A549 (cell line): ENCODE data around the gene RSPH3. TPM values are rescaled to one million over a fixed set of nuclear protein-coding genes. Genes with fewer than 3 reads are reported as not detected.

Experiments used
- ATAC-seq, 2 experiments: fragments of 200-7000 bp in 1 of 2; fragments of >200 bp in 1 of 2; cut with Nextera tagmentation in 1 of 2; cut with Tn5 transposase in 1 of 2; 3 replicates each; pipeline versions ENCODE4 v1.8.0 to v1.9.1; 2018 to 2020; ENCODE audit warnings: mild to moderate bottlenecking in 1 of 2, moderate library complexity in 1 of 2
- CTCF ChIA-PET: fragments of 300-600 bp; sonication (Branson Sonifier 250); formaldehyde crosslinking; extraction: SDS; loops from one replicate; lab custom pipeline; 2021; ENCODE audit warnings: antibody characterized with exemption, inconsistent platforms; lab: Yijun Ruan, JAX
- POLR2A ChIA-PET: fragments of 350-600 bp; formaldehyde crosslinking; extraction: SDS; loops from one replicate; lab custom pipeline; 2021; ENCODE audit warnings: antibody characterized with exemption, inconsistent platforms; lab: Yijun Ruan, JAX
- DNase-seq, 2 experiments: peaks; one replicate each; pipeline versions ENCODE4 v3.0.0 to v3.0.0-alpha.2; 2011 to 2016; ENCODE audit warnings: low read depth in 1 of 2, low spot score in 1 of 2
- FAIRE-seq: peaks from 2 replicates; lab custom pipeline; 2011; peaks lifted over from hg19 to GRCh38; lab: Jason Lieb, UNC
- H3K27ac ChIP-seq, 2 experiments: fragments of >200 bp; sonication (Bioruptor Twin); formaldehyde crosslinking; 3 replicates each; pipeline ENCODE4 v1.5.1; 2016 to 2017
- H3K4me1 ChIP-seq: fragments of >200 bp; sonication (Bioruptor Twin); formaldehyde crosslinking; 3 replicates; pipeline ENCODE4 v1.6.1; 2016
- H3K4me2 ChIP-seq: fragments of >200 bp; sonication (Bioruptor Twin); formaldehyde crosslinking; 3 replicates; pipeline ENCODE4 v1.6.1; 2016
- H3K4me3 ChIP-seq: fragments of >200 bp; sonication (Bioruptor Twin); formaldehyde crosslinking; 3 replicates; pipeline ENCODE4 v1.5.1; 2016
- H3K9me3 ChIP-seq: fragments of >200 bp; sonication (Bioruptor Twin); formaldehyde crosslinking; 3 replicates; pipeline ENCODE4 v1.6.1; 2016
- CEBPB ChIP-seq, 2 experiments: fragments of >200 bp in 1 of 2; sonication (Bioruptor Twin) in 1 of 2; formaldehyde crosslinking in 1 of 2; IDR thresholded peaks; 2 replicates each; pipeline ENCODE4 v1.6.1; 2012 to 2016
- CHD2 ChIP-seq: fragments of 150-350 bp; IDR thresholded peaks from 2 replicates; pipeline ENCODE4 v1.6.1; 2014; ENCODE audit warnings: low read length; ENCODE audit not compliant: partially characterized antibody
- CTCF ChIP-seq: fragments of >200 bp; sonication (Bioruptor Twin); formaldehyde crosslinking; IDR thresholded peaks from 3 replicates; pipeline ENCODE4 v1.5.1; 2016
- EHMT2 ChIP-seq: fragments of 200-600 bp; sonication (generic); IDR thresholded peaks from 2 replicates; pipeline ENCODE4 v1.6.1; 2016; ENCODE audit warnings: antibody characterized with exemption, low read depth, mild to moderate bottlenecking, moderate library complexity
- ESRRA ChIP-seq: fragments of 150-350 bp; IDR thresholded peaks from 2 replicates; pipeline ENCODE4 v1.6.1; 2014; ENCODE audit warnings: mild to moderate bottlenecking, low read length, borderline replicate concordance
- FOSL2 ChIP-seq, 2 experiments: fragments of 450-650 bp in 1 of 2; fragments of >200 bp in 1 of 2; sonication (Bioruptor Twin) in 1 of 2; formaldehyde crosslinking; IDR thresholded peaks; 2 replicates each; pipeline versions ENCODE4 v1.5.0 to v1.6.1; 2016 to 2020; ENCODE audit warnings: mild to moderate bottlenecking in 1 of 2, moderate library complexity in 1 of 2
- FOXS1 ChIP-seq: fragments of 250-450 bp; sonication (Bioruptor Pico); IDR thresholded peaks from 2 replicates; pipeline ENCODE4 v1.5.0; 2020; ENCODE audit warnings: mild to moderate bottlenecking, moderate library complexity
- HES2 ChIP-seq: fragments of >200 bp; sonication (Bioruptor Twin); formaldehyde crosslinking; IDR thresholded peaks from 2 replicates; pipeline ENCODE4 v1.6.1; 2016
- HEYL ChIP-seq: fragments of 250-450 bp; sonication (Bioruptor Pico); IDR thresholded peaks from 2 replicates; pipeline ENCODE4 v1.8.0; 2021; ENCODE audit warnings: mild to moderate bottlenecking, moderate library complexity
- HOXA7 ChIP-seq: fragments of 250-450 bp; sonication (Bioruptor Pico); IDR thresholded peaks from 2 replicates; pipeline ENCODE4 v1.5.0; 2020; ENCODE audit warnings: mild to moderate bottlenecking, moderate library complexity
- HOXB5 ChIP-seq: fragments of 250-450 bp; sonication (Bioruptor Pico); IDR thresholded peaks from 2 replicates; pipeline ENCODE4 v1.5.0; 2020; ENCODE audit warnings: mild to moderate bottlenecking, moderate library complexity
- JUN ChIP-seq, 2 experiments: fragments of >200 bp; sonication (Bioruptor Twin); formaldehyde crosslinking; IDR thresholded peaks; 2 replicates in 1 of 2; 3 replicates in 1 of 2; pipeline ENCODE4 v1.6.1; 2016 to 2017
- KDM1A ChIP-seq: fragments of 200-600 bp; sonication (generic); IDR thresholded peaks from 2 replicates; pipeline ENCODE4 v1.6.1; 2016; ENCODE audit warnings: low read depth, mild to moderate bottlenecking
- KDM5A ChIP-seq: fragments of 200-600 bp; sonication (generic); IDR thresholded peaks from 2 replicates; pipeline ENCODE4 v1.6.1; 2016; ENCODE audit warnings: antibody characterized with exemption, mild to moderate bottlenecking
- POLR2A ChIP-seq: IDR thresholded peaks from 2 replicates; pipeline ENCODE4 v1.6.1; 2012; ENCODE audit warnings: mild to moderate bottlenecking, low read length
- POLR2AphosphoS2 ChIP-seq: conservative IDR thresholded peaks from 2 replicates; pipeline ENCODE4 v1.6.1; 2012; ENCODE audit warnings: low read length, improper control_type of control experiment, inconsistent platforms
- RARB ChIP-seq: fragments of 250-450 bp; sonication (Bioruptor Pico); IDR thresholded peaks from 2 replicates; pipeline ENCODE4 v1.8.0; 2021; ENCODE audit warnings: mild to moderate bottlenecking, moderate library complexity
- RCOR1 ChIP-seq: fragments of 150-350 bp; IDR thresholded peaks from 2 replicates; pipeline ENCODE4 v1.6.1; 2014; ENCODE audit warnings: antibody characterized with exemption, low read length, low read depth
- RFX5 ChIP-seq: fragments of 450-650 bp; IDR thresholded peaks from 2 replicates; pipeline ENCODE4 v1.7.1; 2014; ENCODE audit warnings: antibody characterized with exemption, mild to moderate bottlenecking, moderate library complexity
- RNF2 ChIP-seq: fragments of 200-600 bp; sonication (generic); IDR thresholded peaks from 2 replicates; pipeline ENCODE4 v1.6.1; 2016; ENCODE audit warnings: low read depth, mild to moderate bottlenecking, antibody characterized with exemption, moderate library complexity, borderline replicate concordance
- SMC3 ChIP-seq: fragments of >200 bp; sonication (Bioruptor Twin); formaldehyde crosslinking; IDR thresholded peaks from 3 replicates; pipeline ENCODE4 v1.6.1; 2018; ENCODE audit warnings: inconsistent platforms
- SREBF2 ChIP-seq: fragments of 450-650 bp; IDR thresholded peaks from 2 replicates; pipeline ENCODE4 v1.6.1; 2014; ENCODE audit warnings: mild to moderate bottlenecking, moderate library complexity
- TP53 ChIP-seq: fragments of 250-450 bp; sonication (Bioruptor Pico); IDR thresholded peaks from 2 replicates; pipeline ENCODE4 v1.5.0; 2021; ENCODE audit warnings: mild to moderate bottlenecking, moderate library complexity
- ZC3H11A ChIP-seq: fragments of 450-650 bp; IDR thresholded peaks from 2 replicates; pipeline ENCODE4 v1.6.1; 2014; ENCODE audit warnings: antibody characterized with exemption, mild to moderate bottlenecking
- ZSCAN20 ChIP-seq: fragments of 250-450 bp; sonication (Bioruptor Pico); IDR thresholded peaks from 2 replicates; pipeline ENCODE4 v1.8.0; 2022; ENCODE audit warnings: mild to moderate bottlenecking, moderate library complexity
- WGBS: methylation state at CpG from one replicate; pipeline ENCODE4 v1.1.6; 2017; ENCODE audit errors: missing lambda C conversion rate; 5-methylcytosine and 5-hydroxymethylcytosine counted together
- polyA plus RNA-seq, 4 experiments: library from polyadenylated mRNA; depleted of rRNA in 3 of 4; stranded (reverse); fragments of >200 nt; fragmentation: RNase III in 1 of 4; extraction: RNeasy Plus Mini Kit Qiagen cat#74134 plus additional on column Dnase treatment in 1 of 4; gene quantifications; 2 replicates in 3 of 4; 3 replicates in 1 of 4; pipeline ENCODE4 v1.2.3, GENCODE V29; 2011 to 2017

RSPH3 gene
- polyA plus RNA-seq, 2 of the 4 experiments (the other 2 are of a cell fraction), result 2.6 to 3.6 TPM

GRCh38 chr6:158962371-158962770, 37.6 kb downstream of the RSPH3 start (continued):
- TF ChIP-seq SREBF2, result no peak
- TF ChIP-seq, all 56 proteins: peak for 0

- DNase-seq (no peak), FAIRE-seq (no peak), ATAC-seq (no peak)
- ChIA-PET POLR2A (no interaction called here), CTCF (interaction anchor here (0.6 to 2.5 kb wide), 4 partner anchors 9 to 256 kb away, joined by 4 to 14 read pairs (median 8); no protein-coding TSS in a partner anchor)
- no peaks in the 10 kb centered on the region for H3K9me3 ChIP-seq
- TF ChIP-seq EHMT2 (no peak), RARB (CRISPR knock-in tag) (no peak), ZC3H11A (no peak), FOSL2 (IDR thresholded peaks at IDR 0.05) (no peak), FOSL2 (CRISPR knock-in tag; IDR thresholded peaks at IDR 0.05) (no peak), CTCF (no peak), ESRRA (no peak), RFX5 (no peak), KDM5A (no peak), HES2 (no peak), JUN (IDR thresholded peaks at IDR 0.05) (no peak), TP53 (CRISPR knock-in tag) (no peak), HOXB5 (CRISPR knock-in tag) (no peak), RNF2 (no peak), CHD2 (no peak)
- no peak overlapping the region for H3K4me3 ChIP-seq
- no peak overlapping the region for H3K4me2 ChIP-seq
- WGBS, result 92% methylated on average over 2 of the region's 2 CpGs
- 0 out of 3 replicates have a peak, but pooled peaks cover 6% of the 10 kb centered on the region for H3K4me1 ChIP-seq
- H3K27ac ChIP-seq, result no peak overlapping the region
Measured at GRCh38 chr6:158960026-158960425, 40.0 kb downstream of the RSPH3 start.

GRCh38 chr6:158959552-158959951, 40.5 kb downstream of the RSPH3 start:
- ATAC-seq, result no peak
- ChIA-PET CTCF (interaction anchor here (0.6 to 2.5 kb wide), 3 partner anchors 10 to 255 kb away, joined by 4 to 14 read pairs (median 5); no protein-coding TSS in a partner anchor), POLR2A (no interaction called here)

More at GRCh38 chr6:158959552-158959951, 40.5 kb downstream of the RSPH3 start:
- Histone ChIP-seq H3K4me1 (0 out of 3 replicates have a peak, but pooled peaks cover 8% of the 10 kb centered on the region), H3K27ac (no peak overlapping the region), H3K4me3 (no peak overlapping the region), H3K4me2 (no peak overlapping the region), H3K9me3 (no peaks in the 10 kb centered on the region)
- DNase-seq (no peak), FAIRE-seq (no peak)
- WGBS, result 95% methylated on average over 4 of the region's 4 CpGs
- TF ChIP-seq POLR2AphosphoS2, result no peak
- no peak for TF ChIP-seq HEYL (CRISPR knock-in tag)
- no peak for TF ChIP-seq KDM1A
- TF ChIP-seq HOXA7 (CRISPR knock-in tag), result no peak
- TF ChIP-seq RNF2, result no peak
- no peak for TF ChIP-seq CEBPB (IDR thresholded peaks at IDR 0.05)
- no peak for TF ChIP-seq FOXS1 (CRISPR knock-in tag)
- no peak for TF ChIP-seq TP53 (CRISPR knock-in tag)
- no peak for TF ChIP-seq SREBF2
- TF ChIP-seq SMC3, result no peak
- TF ChIP-seq ZSCAN20 (CRISPR knock-in tag), result no peak
- TF ChIP-seq RCOR1, result no peak
- no peak for TF ChIP-seq POLR2A
- no peak for TF ChIP-seq EHMT2
